ENCODE data around the gene AHDC1. TPM values are rescaled to one million over a fixed set of nuclear protein-coding genes. Genes with fewer than 3 reads are reported as not detected.

Gene AHDC1
- total and polyA plus RNA-seq, 10 of the 15 experiments (the other 5 are each of a cell fraction or from before 2014, with no cell fraction given): 0.21 to 13.0 (median 1.4) TPM

GRCh38 chr1:27611450-27611849 lies 7.5 kb upstream of the AHDC1 start:
- intact Hi-C loops (cut with micrococcal nuclease; ENCODE audit: unreplicated experiment) (loop anchor here (2.0 kb wide), 1 partner anchor 13 kb away; no protein-coding TSS in a partner anchor), in situ Hi-C loops (cut with MboI) (no loop called here)
- Histone ChIP-seq H3K4me1 (ENCODE audit: control insufficient read depth, insufficient read depth, low read length) (peaks cover 41% of the 10 kb centered on the region), H3K4me2 (ENCODE audit: control insufficient read depth, insufficient read depth) (no peak overlapping the region), H3K36me3 (ENCODE audit: control insufficient read depth in 2 of 2, insufficient read depth in 2 of 2, low read length in 1 of 2) (peaks cover 21 to 27% of the 10 kb centered on the region in 2 experiments; a peak in 3 of 4 replicates), H3K4me3 (no peak overlapping the region), H3K9ac (ENCODE audit: control insufficient read depth, insufficient read depth, low read length) (no peak overlapping the region), H3K27ac (ENCODE audit: control insufficient read depth, insufficient read depth) (no peak overlapping the region), H3K9me3 (replicated peaks; ENCODE audit: control insufficient read depth, insufficient read depth, low read length) (no peaks in the 10 kb centered on the region), H3K79me2 (ENCODE audit: control insufficient read depth, insufficient read depth, low read length) (no peaks in the 10 kb centered on the region), H3K27me3 (replicated peaks in 1 of 2; ENCODE audit: control insufficient read depth in 2 of 2, insufficient read depth in 2 of 2, low read length in 1 of 2) (no peaks in the 10 kb centered on the region), H2AFZ (ENCODE audit: control insufficient read depth, low read depth, low read length) (no peak overlapping the region), H4K20me1 (ENCODE audit: control insufficient read depth, insufficient read depth) (no peaks in the 10 kb centered on the region)
- DNase-seq (ENCODE audit: low read depth, low spot score) (no peak), FAIRE-seq (no peak), ATAC-seq (no peak)
- RAD21 ChIA-PET (ENCODE audit: unreplicated experiment): interaction anchor here (1.3 to 8.8 kb wide), 4 partner anchors 14 to 53 kb away, joined by 3 to 268 read pairs (median 94); no protein-coding TSS in a partner anchor
- TF ChIP-seq, protein P1, sequence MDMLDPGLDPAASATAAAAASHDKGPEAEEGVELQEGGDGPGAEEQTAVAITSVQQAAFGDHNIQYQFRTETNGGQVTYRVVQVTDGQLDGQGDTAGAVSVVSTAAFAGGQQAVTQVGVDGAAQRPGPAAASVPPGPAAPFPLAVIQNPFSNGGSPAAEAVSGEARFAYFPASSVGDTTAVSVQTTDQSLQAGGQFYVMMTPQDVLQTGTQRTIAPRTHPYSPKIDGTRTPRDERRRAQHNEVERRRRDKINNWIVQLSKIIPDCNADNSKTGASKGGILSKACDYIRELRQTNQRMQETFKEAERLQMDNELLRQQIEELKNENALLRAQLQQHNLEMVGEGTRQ (IDR thresholded peaks at IDR 0.05; ENCODE audit: borderline replicate concordance, low read depth, low read length): no peak
- TF ChIP-seq SIX5 (IDR thresholded peaks at IDR 0.05; ENCODE audit: low read depth, low read length, severe bottlenecking) (no peak), CEBPB (IDR thresholded peaks at IDR 0.05; ENCODE audit: borderline replicate concordance in 1 of 2, low read depth in 2 of 2, low read length in 2 of 2) (no peak), NR2C1 (IDR thresholded peaks at IDR 0.05) (no peak), NFIC (IDR thresholded peaks at IDR 0.05; ENCODE audit: low read depth, low read length) (no peak), ZNF24 (IDR thresholded peaks at IDR 0.05) (no peak), E2F4 (IDR thresholded peaks at IDR 0.05; ENCODE audit: low read depth, low read length) (no peak), CBX3 (IDR thresholded peaks at IDR 0.05; ENCODE audit: borderline replicate concordance, low read depth) (no peak), DPF2 (IDR thresholded peaks at IDR 0.05) (no peak), RELA (IDR thresholded peaks at IDR 0.05; ENCODE audit: borderline replicate concordance, partially characterized antibody) (no peak), BACH1 (IDR thresholded peaks at IDR 0.05; ENCODE audit: borderline replicate concordance) (no peak)
- TF ChIP-seq, protein P2, sequence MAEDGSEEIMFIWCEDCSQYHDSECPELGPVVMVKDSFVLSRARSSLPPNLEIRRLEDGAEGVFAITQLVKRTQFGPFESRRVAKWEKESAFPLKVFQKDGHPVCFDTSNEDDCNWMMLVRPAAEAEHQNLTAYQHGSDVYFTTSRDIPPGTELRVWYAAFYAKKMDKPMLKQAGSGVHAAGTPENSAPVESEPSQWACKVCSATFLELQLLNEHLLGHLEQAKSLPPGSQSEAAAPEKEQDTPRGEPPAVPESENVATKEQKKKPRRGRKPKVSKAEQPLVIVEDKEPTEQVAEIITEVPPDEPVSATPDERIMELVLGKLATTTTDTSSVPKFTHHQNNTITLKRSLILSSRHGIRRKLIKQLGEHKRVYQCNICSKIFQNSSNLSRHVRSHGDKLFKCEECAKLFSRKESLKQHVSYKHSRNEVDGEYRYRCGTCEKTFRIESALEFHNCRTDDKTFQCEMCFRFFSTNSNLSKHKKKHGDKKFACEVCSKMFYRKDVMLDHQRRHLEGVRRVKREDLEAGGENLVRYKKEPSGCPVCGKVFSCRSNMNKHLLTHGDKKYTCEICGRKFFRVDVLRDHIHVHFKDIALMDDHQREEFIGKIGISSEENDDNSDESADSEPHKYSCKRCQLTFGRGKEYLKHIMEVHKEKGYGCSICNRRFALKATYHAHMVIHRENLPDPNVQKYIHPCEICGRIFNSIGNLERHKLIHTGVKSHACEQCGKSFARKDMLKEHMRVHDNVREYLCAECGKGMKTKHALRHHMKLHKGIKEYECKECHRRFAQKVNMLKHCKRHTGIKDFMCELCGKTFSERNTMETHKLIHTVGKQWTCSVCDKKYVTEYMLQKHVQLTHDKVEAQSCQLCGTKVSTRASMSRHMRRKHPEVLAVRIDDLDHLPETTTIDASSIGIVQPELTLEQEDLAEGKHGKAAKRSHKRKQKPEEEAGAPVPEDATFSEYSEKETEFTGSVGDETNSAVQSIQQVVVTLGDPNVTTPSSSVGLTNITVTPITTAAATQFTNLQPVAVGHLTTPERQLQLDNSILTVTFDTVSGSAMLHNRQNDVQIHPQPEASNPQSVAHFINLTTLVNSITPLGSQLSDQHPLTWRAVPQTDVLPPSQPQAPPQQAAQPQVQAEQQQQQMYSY (CRISPR knock-in tag; IDR thresholded peaks at IDR 0.05): no peak
- TF ChIP-seq, protein P3, sequence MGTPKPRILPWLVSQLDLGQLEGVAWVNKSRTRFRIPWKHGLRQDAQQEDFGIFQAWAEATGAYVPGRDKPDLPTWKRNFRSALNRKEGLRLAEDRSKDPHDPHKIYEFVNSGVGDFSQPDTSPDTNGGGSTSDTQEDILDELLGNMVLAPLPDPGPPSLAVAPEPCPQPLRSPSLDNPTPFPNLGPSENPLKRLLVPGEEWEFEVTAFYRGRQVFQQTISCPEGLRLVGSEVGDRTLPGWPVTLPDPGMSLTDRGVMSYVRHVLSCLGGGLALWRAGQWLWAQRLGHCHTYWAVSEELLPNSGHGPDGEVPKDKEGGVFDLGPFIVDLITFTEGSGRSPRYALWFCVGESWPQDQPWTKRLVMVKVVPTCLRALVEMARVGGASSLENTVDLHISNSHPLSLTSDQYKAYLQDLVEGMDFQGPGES (IDR thresholded peaks at IDR 0.05): no peak
- WGBS (ENCODE audit: insufficient coverage, insufficient replicate concordance, low lambda C conversion rate, missing lambda C conversion rate): 74% methylated on average over 2 of the region's 4 CpGs
- BruUV-seq (replicated peaks): no TSS peak
- SMC1A ChIA-PET (ENCODE audit: uncharacterized antibody, unreplicated experiment): interaction anchor here (0.8 to 9.2 kb wide), 7 partner anchors 10 to 61 kb away, joined by 3 to 248 read pairs (median 38); partner anchors contain the start of gene IFI6
- CTCF ChIA-PET: interaction anchor here (0.7 to 9.4 kb wide), 7 partner anchors 15 to 311 kb away, joined by 3 to 327 read pairs (median 13); partner anchors contain the start of gene IFI6
- POLR2A ChIA-PET: interaction anchor here (0.9 to 6.2 kb wide), 7 partner anchors 9 to 178 kb away, joined by 3 to 67 read pairs (median 37); no protein-coding TSS in a partner anchor
